Suppressor macrophage treated with lipopolysaccharide for 4 hours (primary cell): ENCODE results near the gene UBE2K.
"Not testable (repeated sequence)": the region's sequence is repeated elsewhere in the genome, so short reads cannot be mapped to it uniquely, and the experiment has no call there.

Source experiments
- DNase-seq: peaks from one replicate; pipeline ENCODE4 v3.0.0-alpha.2; 2020

UBE2K gene

DNA sequence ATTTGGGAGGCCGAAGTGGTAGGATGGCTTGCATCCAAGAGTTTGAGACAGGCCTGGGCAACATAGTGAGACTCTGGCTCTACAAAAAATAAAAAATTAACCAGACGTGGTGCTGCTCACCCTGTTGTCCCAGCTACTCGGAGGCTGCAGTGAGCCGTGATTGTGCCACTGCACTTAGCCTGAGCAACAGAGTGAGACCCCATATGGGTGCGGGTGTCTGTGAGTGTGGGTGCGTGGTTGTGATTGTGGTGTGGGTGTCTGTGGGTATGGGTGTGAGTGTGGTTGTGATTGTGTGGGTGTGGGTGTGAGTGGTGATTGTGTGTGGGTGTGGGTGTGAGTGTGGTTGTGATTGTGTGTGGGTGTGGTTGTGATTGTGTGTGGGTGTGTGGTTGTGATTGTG lies 114.6 kb downstream of the UBE2K start:
- DNase-seq, result no peak

DNA sequence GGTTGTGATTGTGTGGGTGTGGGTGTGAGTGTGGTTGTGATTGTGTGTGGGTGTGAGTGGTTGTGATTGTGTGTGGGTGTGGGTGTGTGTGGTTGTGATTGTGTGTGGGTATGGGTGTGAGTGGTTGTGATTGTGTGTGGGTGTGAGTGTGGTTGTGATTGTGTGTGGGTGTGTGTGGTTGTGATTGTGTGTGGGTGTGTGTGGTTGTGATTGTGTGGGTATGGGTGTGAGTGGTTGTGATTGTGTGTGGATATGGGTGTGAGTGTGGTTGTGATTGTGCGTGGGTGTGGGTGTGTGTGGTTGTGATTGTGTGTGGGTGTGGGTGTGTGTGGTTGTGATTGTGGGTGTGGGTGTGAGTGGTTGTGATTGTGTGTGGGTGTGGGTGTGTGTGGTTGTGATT lies 115.1 kb downstream of the UBE2K start:
- DNase-seq, result not testable (repeated sequence)

DNA sequence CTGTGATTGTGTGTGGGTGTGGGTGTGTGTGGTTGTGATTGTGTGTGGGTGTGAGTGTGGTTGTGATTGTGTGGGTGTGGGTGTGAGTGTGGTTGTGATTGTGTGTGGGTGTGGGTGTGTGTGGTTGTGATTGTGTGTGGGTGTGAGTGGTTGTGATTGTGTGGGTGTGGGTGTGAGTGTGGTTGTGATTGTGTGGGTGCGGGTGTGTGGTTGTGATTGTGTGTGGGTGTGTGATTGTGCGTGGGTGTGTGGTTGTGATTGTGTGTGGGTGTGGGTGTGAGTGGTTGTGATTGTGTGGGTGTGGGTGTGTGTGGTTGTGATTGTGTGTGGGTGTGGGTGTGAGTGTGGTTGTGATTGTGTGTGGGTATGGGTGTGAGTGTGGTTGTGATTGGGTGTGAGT lies 115.8 kb downstream of the UBE2K start:
- DNase-seq, result not testable (repeated sequence)

DNA sequence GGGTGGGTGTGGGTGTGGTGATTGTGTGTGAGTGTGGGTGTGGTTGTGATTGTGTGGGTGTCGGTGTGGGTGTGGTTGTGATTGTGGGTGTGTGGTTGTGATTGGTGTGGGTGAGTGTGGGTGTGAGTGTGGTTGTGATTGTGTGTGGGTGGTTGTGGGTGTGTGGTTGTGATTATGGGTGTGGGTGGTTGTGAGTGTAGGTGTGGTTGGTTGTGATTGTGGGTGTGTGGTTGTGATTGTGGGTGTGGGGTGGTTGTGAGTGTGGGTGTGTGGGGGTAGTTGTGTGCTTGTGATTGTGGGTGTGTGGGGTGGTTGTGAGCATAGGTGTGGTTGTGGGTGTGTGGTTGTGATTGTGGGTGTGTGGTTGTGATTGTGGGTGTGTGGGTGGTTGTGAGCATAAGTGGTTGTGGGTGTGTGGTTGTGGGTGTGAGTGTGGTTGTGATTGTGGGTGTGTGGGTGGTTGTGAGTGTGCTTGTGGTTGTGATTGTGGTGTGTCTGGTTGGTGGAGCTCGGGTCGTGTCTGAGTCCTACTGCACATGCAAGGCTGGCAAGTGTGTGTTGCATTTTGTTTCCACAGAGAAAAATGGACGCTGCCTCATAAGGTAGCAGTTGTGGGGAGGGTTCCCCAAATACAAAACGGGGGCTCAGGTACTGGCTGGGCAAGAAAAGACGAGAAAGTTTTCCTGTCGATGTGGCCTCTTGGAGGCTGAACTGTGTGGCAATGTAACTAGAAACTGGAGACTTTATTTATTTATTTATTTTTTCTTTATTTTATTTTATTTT lies 116.7 kb downstream of the UBE2K start:
- DNase-seq, result no peak

DNA sequence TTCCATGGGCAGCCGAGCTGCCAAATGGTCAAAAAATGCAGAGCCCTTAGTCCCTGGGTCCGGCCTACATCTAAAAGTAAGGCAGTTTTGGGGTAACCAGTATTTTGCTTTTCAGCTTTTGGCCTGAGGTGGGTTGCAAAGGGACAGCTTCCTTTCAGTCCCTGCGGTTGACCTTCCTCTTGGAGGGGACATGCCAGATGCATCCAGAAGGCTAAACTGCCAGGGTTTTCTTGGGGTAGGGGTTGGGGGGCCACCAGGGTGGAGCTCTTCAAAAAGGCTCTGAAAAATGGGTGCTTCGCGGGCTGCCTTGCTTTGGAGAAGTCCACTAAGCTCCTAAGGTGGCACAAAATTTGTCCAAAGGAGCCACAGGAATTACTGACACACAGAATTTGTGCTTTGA lies 120.7 kb downstream of the UBE2K start:
- DNase-seq, result no peak

DNA sequence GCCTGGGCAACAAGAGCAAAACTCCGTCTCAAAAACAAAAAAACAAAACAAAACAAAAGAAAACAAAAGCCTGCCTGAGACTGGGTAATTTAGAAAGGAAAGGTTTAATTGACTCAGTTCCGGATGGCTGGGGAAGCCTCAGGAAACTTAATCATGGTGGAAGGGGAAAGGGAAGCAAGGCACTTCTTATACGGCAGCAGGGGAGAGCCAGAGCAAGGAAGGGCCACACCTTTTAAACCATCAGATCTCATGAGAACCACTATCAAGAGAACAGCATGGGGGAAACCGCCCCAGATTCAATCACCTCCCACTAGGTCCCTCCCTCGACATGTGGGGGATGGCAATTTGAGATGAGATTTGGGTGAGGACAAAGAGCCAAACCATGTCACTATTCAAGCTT lies 122.2 kb downstream of the UBE2K start:
- DNase-seq, result no peak

DNA sequence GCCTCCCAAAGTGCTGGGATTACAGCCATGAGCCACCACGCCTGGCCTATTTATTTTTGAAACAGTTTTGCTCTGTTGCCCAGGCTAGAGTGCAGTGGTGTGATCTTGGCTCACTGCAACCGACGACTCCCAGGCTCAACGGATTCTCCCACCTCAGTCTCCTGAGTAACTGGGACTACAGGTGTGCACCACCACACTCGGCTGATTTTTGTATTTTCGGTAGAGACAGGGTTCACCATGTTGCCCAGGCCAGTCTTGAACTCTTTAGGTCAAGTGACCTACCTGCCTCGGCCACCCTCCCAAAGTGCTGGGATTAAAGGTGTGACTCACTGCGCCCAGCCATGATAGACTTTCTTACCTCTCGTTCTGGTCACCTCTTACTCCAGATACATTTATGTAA lies 124.0 kb downstream of the UBE2K start:
- DNase-seq, result no peak

DNA sequence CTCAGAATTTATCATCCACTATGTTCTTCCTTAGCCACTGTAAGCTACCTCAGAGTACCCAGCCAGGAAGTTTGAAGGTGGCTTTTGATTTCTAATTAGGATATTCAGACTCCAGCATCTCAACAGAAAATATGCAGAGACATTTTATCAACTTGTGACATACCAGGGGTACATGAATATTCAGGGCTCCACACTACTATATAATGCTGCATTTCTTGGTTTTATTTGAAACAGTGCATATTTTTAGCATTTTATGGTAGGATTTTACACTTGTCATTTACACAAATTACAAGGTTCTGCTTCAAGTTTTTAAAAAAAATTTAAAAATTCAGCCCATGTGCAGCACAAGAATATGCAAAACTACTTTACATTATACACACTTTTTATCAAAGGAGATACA lies 124.7 kb downstream of the UBE2K start:
- DNase-seq, result no peak

DNA sequence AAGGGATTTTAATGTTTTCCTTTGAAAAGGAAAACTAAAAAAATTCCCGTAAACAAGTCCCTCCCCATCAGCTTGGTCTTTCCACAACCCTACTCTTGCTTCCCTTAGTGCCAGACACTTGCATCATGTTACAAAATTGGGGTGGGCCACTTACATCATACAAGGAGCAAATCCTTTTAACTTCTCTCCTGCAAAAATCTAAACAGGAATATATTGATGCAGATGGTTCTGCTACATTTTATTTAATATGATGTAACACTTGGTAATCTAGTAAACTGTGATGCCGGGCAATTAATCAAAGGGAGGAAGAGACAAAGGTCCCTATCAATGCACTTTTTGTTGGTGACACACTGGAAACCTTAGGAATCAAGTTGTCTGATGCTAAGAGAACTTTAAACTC lies 125.3 kb downstream of the UBE2K start:
- DNase-seq, result no peak

DNA sequence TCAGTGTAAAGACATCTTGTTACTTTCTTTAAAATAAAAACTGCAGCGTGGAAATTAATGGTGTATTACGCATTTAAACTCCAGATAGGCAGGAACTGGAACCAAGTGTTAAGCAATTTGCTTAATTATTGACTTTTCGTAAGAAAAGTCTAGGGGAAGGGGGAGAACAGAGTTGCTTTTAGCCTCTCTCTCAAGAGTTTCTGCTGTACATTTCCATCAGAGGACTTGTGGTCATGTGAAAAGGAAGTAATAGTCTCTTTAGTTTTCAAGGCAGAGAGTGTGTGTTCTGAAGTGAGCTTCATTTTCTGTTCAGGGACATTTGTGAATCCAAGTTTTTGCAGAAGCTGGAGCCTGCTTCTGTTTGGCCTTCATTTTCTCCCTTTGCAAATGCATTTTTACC lies 127.2 kb downstream of the UBE2K start:
- peak; percentile 37 for DNase-seq

DNA sequence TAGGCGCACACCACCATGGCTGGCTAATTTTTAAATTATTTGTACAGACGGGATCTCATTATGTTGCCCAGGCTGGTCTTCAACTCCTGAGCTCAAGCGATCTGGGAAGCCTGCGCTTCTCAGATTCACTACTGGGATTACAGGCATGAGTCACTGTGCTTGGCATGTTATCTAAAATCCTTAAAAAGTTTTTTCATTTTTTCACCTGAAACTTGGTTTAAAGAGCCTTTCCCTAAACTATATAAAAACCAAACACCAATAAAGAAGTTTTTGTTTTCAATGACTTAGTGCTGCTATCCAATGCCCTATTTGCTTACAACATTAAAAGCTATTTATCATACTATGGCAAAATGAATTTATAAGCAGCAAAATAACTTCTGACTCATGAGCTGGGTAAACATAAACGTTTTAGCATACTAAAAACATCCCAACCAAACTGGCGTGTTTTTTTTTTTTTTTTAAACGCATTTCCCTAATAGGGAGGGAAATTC lies 127.8 kb downstream of the UBE2K start:
- DNase-seq, result no peak
